PC-9 (cell line): ENCODE measurements around the gene FAM227A. TPM values are rescaled to one million over a fixed set of nuclear protein-coding genes. Genes with fewer than 3 reads are reported as not detected.

Experiments used
- BruUV-seq: library from RNA; stranded (reverse); fragments of 400-500 nt; replicated peaks from 2 replicates; lab custom pipeline; 2021; lab: Mats Ljungman, UMichigan
- CTCF ChIA-PET: fragments of 300-600 bp; sonication (Branson Sonifier 250); formaldehyde crosslinking; loops from one replicate; lab custom pipeline; 2022; ENCODE audit warnings: antibody characterized with exemption; lab: Charles Lee
- POLR2A ChIA-PET: fragments of 300-600 bp; sonication (Branson Sonifier 250); formaldehyde crosslinking; loops from one replicate; lab custom pipeline; 2022; ENCODE audit warnings: antibody characterized with exemption; ENCODE audit not compliant: unreplicated experiment; lab: Charles Lee
- DNase-seq, 2 experiments: peaks; one replicate each; pipeline versions ENCODE4 v3.0.0 to v3.0.0-alpha.2; 2015 to 2022; ENCODE audit warnings: mixed read lengths in 1 of 2
- H2AFZ ChIP-seq: fragments of 200-600 bp; sonication (generic); 2 replicates; pipeline ENCODE4 v1.8.1; 2017; ENCODE audit warnings: antibody characterized with exemption
- H3F3A ChIP-seq: fragments of 200-600 bp; sonication (generic); 2 replicates; pipeline ENCODE4 v1.8.1; 2017; ENCODE audit warnings: antibody characterized with exemption, mild to moderate bottlenecking, low read depth; ENCODE audit not compliant: insufficient read depth
- H3K27ac ChIP-seq: fragments of 200-600 bp; sonication (generic); 2 replicates; pipeline ENCODE4 v1.6.1; 2016; ENCODE audit warnings: mixed run types
- H3K27me3 ChIP-seq: fragments of 200-600 bp; sonication (generic); 2 replicates; pipeline ENCODE4 v1.6.1; 2016; ENCODE audit warnings: low read depth, mixed run types; ENCODE audit not compliant: insufficient read depth
- H3K36me3 ChIP-seq: fragments of 200-600 bp; sonication (generic); 2 replicates; pipeline ENCODE4 v1.6.1; 2016; ENCODE audit warnings: low read depth, mixed run types
- H3K4me1 ChIP-seq: fragments of 200-600 bp; sonication (generic); replicated peaks from 2 replicates; pipeline ENCODE4 v1.6.1; 2016; ENCODE audit warnings: mixed run types; ENCODE audit not compliant: insufficient read depth
- H3K4me2 ChIP-seq: fragments of 200-600 bp; sonication (generic); 2 replicates; pipeline ENCODE4 v1.6.1; 2017; ENCODE audit warnings: mixed run types
- H3K4me3 ChIP-seq: fragments of 200-600 bp; sonication (generic); 2 replicates; pipeline ENCODE4 v1.6.1; 2016; ENCODE audit warnings: mixed run types
- H3K79me2 ChIP-seq: fragments of 200-600 bp; sonication (generic); 2 replicates; pipeline ENCODE4 v1.6.1; 2017; ENCODE audit warnings: low read depth, mixed run types
- H3K9me2 ChIP-seq: fragments of 200-600 bp; sonication (generic); 2 replicates; pipeline ENCODE4 v1.8.1; 2017; ENCODE audit warnings: mild to moderate bottlenecking; ENCODE audit not compliant: insufficient read depth
- H3K9me3 ChIP-seq: fragments of 200-600 bp; sonication (generic); 2 replicates; pipeline ENCODE4 v1.8.1; 2016; ENCODE audit warnings: low read depth; ENCODE audit not compliant: insufficient read depth
- H4K20me1 ChIP-seq: fragments of 200-600 bp; sonication (generic); 2 replicates; pipeline ENCODE4 v1.8.1; 2017; ENCODE audit not compliant: insufficient read depth
- EZH2 ChIP-seq: fragments of 200-600 bp; sonication (generic); IDR thresholded peaks from 2 replicates; pipeline ENCODE4 v1.8.0; 2017; ENCODE audit warnings: antibody characterized with exemption, low read depth
- intact Hi-C: fragments of 100-400 bp; cut with micrococcal nuclease; formaldehyde crosslinking; loops from one replicate; pipeline ENCODE4 v1.10.0; 2022; ENCODE audit not compliant: unreplicated experiment
- total RNA-seq: library from RNA; stranded (reverse); gene quantifications from 2 replicates; pipeline ENCODE4 v1.2.3, GENCODE V29; 2021
- TF ChIP-seq, protein P1 (sequence below): fragments of 200-600 bp; sonication (generic); conservative IDR thresholded peaks from 2 replicates; pipeline ENCODE4 v1.6.1; 2017; ENCODE audit warnings: mixed run types, antibody characterized with exemption, mild to moderate bottlenecking, moderate library complexity

The FAM227A gene
- total RNA-seq, 1 experiment from 2014 or later, result 9.8 TPM

- Histone ChIP-seq H3K36me3 (no peaks in the 10 kb centered on the region), H3K4me3 (no peak overlapping the region), H3K27ac (no peak overlapping the region), H3K79me2 (no peaks in the 10 kb centered on the region), H3K4me1 (no peaks in the 10 kb centered on the region), H3F3A (no peaks in the 10 kb centered on the region), H3K4me2 (no peak overlapping the region), H3K9me3 (no peaks in the 10 kb centered on the region), H3K27me3 (no peaks in the 10 kb centered on the region), H3K9me2 (no peaks in the 10 kb centered on the region), H4K20me1 (no peaks in the 10 kb centered on the region), H2AFZ (no peak overlapping the region)
- ChIA-PET CTCF (interaction anchor here (0.6 to 0.7 kb wide), 3 partner anchors 12 to 130 kb away, joined by 3 to 7 read pairs (median 5); no protein-coding TSS in a partner anchor), POLR2A (interaction anchor here (0.6 kb wide), 1 partner anchor 130 kb away, joined by 7 read pairs; no protein-coding TSS in a partner anchor)
- DNase-seq, result no peak
- intact Hi-C loops, result no loop called here
- BruUV-seq, result no TSS peak
- TF ChIP-seq, protein P1, sequence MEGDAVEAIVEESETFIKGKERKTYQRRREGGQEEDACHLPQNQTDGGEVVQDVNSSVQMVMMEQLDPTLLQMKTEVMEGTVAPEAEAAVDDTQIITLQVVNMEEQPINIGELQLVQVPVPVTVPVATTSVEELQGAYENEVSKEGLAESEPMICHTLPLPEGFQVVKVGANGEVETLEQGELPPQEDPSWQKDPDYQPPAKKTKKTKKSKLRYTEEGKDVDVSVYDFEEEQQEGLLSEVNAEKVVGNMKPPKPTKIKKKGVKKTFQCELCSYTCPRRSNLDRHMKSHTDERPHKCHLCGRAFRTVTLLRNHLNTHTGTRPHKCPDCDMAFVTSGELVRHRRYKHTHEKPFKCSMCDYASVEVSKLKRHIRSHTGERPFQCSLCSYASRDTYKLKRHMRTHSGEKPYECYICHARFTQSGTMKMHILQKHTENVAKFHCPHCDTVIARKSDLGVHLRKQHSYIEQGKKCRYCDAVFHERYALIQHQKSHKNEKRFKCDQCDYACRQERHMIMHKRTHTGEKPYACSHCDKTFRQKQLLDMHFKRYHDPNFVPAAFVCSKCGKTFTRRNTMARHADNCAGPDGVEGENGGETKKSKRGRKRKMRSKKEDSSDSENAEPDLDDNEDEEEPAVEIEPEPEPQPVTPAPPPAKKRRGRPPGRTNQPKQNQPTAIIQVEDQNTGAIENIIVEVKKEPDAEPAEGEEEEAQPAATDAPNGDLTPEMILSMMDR, result no peak
- no peak for TF ChIP-seq EZH2
Measured at GRCh38 chr22:38641476-38642040, 14.6 kb downstream of the FAM227A start.

GRCh38 chr22:38638728-38639127 lies 17.5 kb downstream of the FAM227A start:
- no peak for DNase-seq
- Histone ChIP-seq H2AFZ (no peak overlapping the region), H3K27ac (no peak overlapping the region), H3K4me2 (no peak overlapping the region), H3K4me1 (no peaks in the 10 kb centered on the region), H3K4me3 (no peak overlapping the region), H3F3A (no peaks in the 10 kb centered on the region), H4K20me1 (no peaks in the 10 kb centered on the region), H3K36me3 (no peaks in the 10 kb centered on the region), H3K79me2 (no peaks in the 10 kb centered on the region), H3K9me3 (no peaks in the 10 kb centered on the region), H3K9me2 (no peaks in the 10 kb centered on the region), H3K27me3 (no peaks in the 10 kb centered on the region)
- intact Hi-C loops, result no loop called here
- CTCF ChIA-PET, result no interaction called here
- POLR2A ChIA-PET, result no interaction called here
- TF ChIP-seq, protein P1, result no peak
- TF ChIP-seq EZH2, result no peak
- no TSS peak for BruUV-seq

- Histone ChIP-seq H3K36me3 (no peaks in the 10 kb centered on the region), H3K4me2 (no peak overlapping the region), H3K27me3 (no peaks in the 10 kb centered on the region), H4K20me1 (no peaks in the 10 kb centered on the region), H3K9me2 (no peaks in the 10 kb centered on the region), H3K9me3 (no peaks in the 10 kb centered on the region), H2AFZ (no peak overlapping the region), H3K79me2 (no peaks in the 10 kb centered on the region), H3F3A (no peaks in the 10 kb centered on the region), H3K4me3 (no peak overlapping the region), H3K4me1 (no peaks in the 10 kb centered on the region), H3K27ac (no peak overlapping the region)
- BruUV-seq, result no TSS peak
- intact Hi-C loops, result no loop called here
- POLR2A ChIA-PET, result interaction anchor here (0.7 kb wide), 1 partner anchor 1965 kb away, joined by 4 read pairs; no protein-coding TSS in a partner anchor
- DNase-seq, result no peak
- TF ChIP-seq, protein P1, result no peak
- TF ChIP-seq EZH2, result no peak
- CTCF ChIA-PET, result no interaction called here
Measured at GRCh38 chr22:38638216-38638615, 18.0 kb downstream of the FAM227A start.
